Chondrocyte (in vitro differentiated cells): ENCODE measurements around the gene CADM1. TPM values are rescaled to one million over a fixed set of nuclear protein-coding genes. Genes with fewer than 3 reads are reported as not detected.

Experiments used
- DNase-seq: peaks from one replicate; pipeline ENCODE4 v3.0.0; 2021; ENCODE audit warnings: mixed read lengths, low spot score
- H3K27ac Mint-ChIP-seq: one replicate; pipeline ENCODE4 v1.8.0; 2021; ENCODE audit warnings: mild to moderate bottlenecking, moderate library complexity, mixed read lengths; ENCODE audit not compliant: unreplicated experiment
- H3K27me3 Mint-ChIP-seq: 2 replicates; pipeline ENCODE4 v1.8.0; 2021; ENCODE audit warnings: low read depth, mixed read lengths
- H3K36me3 Mint-ChIP-seq: 2 replicates; pipeline ENCODE4 v1.8.0; 2021; ENCODE audit warnings: low read depth, mixed read lengths
- H3K4me1 Mint-ChIP-seq: 2 replicates; pipeline ENCODE4 v1.8.0; 2021; ENCODE audit warnings: low read depth, mild to moderate bottlenecking, mixed read lengths
- H3K4me3 Mint-ChIP-seq: one replicate; pipeline ENCODE4 v1.8.0; 2021; ENCODE audit warnings: mild to moderate bottlenecking, moderate library complexity, mixed read lengths; ENCODE audit not compliant: unreplicated experiment
- H3K9me3 Mint-ChIP-seq: 2 replicates; pipeline ENCODE4 v1.8.0; 2021; ENCODE audit warnings: low read depth, mixed read lengths
- total RNA-seq: library from RNA; stranded (reverse); gene quantifications from 3 replicates; pipeline ENCODE4 v1.2.1, GENCODE V29; 2021
- TF ChIP-seq, protein P1 (sequence below): fragments of 200-600 bp; sonication (generic); IDR thresholded peaks from 2 replicates; pipeline ENCODE4 v1.5.0; 2021; ENCODE audit warnings: antibody characterized with exemption, mild to moderate bottlenecking, moderate library complexity

Gene CADM1
- total RNA-seq, 1 donor from 2014 or later = 29.0 TPM

DNA sequence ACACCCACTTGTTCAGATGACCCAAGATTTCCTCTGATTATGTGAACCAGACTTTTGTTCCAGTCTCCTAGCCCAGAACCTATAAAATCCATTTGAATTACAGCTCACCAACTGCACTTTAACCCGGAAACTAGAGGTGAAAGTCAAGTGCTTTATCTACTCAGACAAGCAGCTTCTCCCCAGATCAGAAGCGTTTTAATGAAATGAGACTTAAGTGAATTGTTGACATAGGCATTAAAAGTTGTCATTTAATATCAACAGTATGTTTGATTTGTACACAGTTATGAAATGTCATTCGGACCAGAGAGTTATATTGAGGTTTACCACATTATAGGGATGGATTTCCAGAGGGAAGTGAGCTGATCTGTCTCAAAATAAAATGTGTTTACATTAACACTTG, 52.0 kb downstream of the CADM1 start:
- H3K27me3 Mint-ChIP-seq = no peaks in the 10 kb centered on the region
- H3K4me1 Mint-ChIP-seq = peaks cover 4% of the 10 kb centered on the region
- H3K36me3 Mint-ChIP-seq = peaks cover 4% of the 10 kb centered on the region
- H3K9me3 Mint-ChIP-seq = peaks cover 13% of the 10 kb centered on the region
- H3K27ac Mint-ChIP-seq = no peak overlapping the region
- no peak for DNase-seq
- TF ChIP-seq, protein P1, sequence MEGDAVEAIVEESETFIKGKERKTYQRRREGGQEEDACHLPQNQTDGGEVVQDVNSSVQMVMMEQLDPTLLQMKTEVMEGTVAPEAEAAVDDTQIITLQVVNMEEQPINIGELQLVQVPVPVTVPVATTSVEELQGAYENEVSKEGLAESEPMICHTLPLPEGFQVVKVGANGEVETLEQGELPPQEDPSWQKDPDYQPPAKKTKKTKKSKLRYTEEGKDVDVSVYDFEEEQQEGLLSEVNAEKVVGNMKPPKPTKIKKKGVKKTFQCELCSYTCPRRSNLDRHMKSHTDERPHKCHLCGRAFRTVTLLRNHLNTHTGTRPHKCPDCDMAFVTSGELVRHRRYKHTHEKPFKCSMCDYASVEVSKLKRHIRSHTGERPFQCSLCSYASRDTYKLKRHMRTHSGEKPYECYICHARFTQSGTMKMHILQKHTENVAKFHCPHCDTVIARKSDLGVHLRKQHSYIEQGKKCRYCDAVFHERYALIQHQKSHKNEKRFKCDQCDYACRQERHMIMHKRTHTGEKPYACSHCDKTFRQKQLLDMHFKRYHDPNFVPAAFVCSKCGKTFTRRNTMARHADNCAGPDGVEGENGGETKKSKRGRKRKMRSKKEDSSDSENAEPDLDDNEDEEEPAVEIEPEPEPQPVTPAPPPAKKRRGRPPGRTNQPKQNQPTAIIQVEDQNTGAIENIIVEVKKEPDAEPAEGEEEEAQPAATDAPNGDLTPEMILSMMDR = no peak
- no peak overlapping the region for H3K4me3 Mint-ChIP-seq

DNA sequence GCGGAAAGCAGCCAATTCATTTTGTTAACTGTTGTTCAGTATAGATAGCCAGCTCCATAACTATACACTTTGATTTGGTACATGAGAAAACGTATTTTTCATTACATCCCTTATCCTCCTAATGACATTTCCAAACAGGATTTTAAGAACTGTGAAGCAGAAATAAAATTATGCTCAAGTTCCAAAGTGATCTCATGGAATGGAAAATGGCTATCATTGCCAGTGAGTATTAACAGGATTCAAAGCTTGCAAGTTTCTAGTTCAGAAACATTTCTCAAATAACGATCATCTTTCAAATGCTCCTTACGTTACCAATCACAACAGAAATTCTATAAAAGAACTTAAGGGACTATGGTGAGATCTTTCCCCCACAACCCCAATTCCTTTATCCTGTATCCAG, 53.7 kb downstream of the CADM1 start:
- H3K36me3 Mint-ChIP-seq = peaks cover 5% of the 10 kb centered on the region
- no peak for DNase-seq
- no peak overlapping the region for H3K27ac Mint-ChIP-seq
- peaks cover 25% of the 10 kb centered on the region for H3K9me3 Mint-ChIP-seq
- H3K4me1 Mint-ChIP-seq = no peaks in the 10 kb centered on the region
- TF ChIP-seq, protein P1 = no peak
- no peak overlapping the region for H3K4me3 Mint-ChIP-seq
- no peaks in the 10 kb centered on the region for H3K27me3 Mint-ChIP-seq

DNA sequence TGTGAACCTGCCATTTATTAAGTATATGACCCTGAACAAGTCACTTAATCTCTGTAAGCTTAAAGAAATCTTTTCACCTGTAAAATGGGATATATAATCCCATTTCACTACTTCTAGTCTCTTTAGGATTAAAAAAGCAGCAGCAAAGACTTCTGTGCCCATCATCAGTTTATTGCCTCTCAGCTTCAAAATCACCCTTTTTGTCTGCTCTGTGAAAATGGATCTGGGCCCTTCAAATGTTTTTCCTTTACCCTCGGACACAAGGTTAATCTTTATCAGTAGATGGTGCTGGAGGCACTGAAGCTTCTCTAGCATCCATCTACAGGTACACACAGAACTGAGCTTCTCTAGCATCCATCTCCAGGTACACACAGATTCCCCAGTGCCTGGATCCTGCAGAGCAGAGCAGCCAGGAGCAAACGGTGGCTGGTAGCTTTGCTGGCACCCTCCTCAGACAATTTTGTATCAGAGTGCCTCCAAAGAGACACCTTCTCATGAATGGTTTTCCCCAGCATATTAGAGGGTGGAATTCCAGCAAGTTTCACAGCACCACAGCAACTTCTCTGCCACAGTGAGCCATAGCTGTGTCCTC, 56.8 kb downstream of the CADM1 start:
- peaks cover 28% of the 10 kb centered on the region for H3K9me3 Mint-ChIP-seq
- DNase-seq = no peak
- H3K27ac Mint-ChIP-seq = no peak overlapping the region
- H3K27me3 Mint-ChIP-seq = no peaks in the 10 kb centered on the region
- H3K4me1 Mint-ChIP-seq = no peaks in the 10 kb centered on the region
- peaks cover 5% of the 10 kb centered on the region for H3K36me3 Mint-ChIP-seq
- TF ChIP-seq, protein P1 = no peak
- H3K4me3 Mint-ChIP-seq = no peak overlapping the region

DNA sequence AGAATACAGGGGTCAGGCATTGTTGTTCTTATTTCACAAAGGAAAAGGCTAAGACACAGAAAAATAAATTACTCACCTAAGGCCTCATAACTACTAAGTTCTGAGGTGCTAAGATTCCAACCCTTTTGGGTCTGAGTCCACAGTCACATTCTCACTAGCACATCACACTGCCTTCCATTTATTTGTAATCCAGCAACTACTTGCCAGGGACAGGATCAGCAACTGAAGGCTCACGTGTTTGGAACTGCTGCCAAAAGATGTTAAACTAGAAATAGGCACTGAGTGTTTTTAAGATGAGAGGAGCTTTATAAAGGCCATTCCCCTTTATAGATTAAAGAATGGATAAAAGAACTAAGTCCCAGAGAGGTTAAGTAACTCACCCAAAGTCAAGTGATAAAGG, 58.0 kb downstream of the CADM1 start:
- Mint-ChIP-seq H3K4me3 (no peak overlapping the region), H3K4me1 (no peaks in the 10 kb centered on the region), H3K36me3 (peaks cover 5% of the 10 kb centered on the region), H3K27ac (no peak overlapping the region), H3K9me3 (peaks cover 28% of the 10 kb centered on the region), H3K27me3 (no peaks in the 10 kb centered on the region)
- TF ChIP-seq, protein P1 = no peak
- no peak for DNase-seq

DNA sequence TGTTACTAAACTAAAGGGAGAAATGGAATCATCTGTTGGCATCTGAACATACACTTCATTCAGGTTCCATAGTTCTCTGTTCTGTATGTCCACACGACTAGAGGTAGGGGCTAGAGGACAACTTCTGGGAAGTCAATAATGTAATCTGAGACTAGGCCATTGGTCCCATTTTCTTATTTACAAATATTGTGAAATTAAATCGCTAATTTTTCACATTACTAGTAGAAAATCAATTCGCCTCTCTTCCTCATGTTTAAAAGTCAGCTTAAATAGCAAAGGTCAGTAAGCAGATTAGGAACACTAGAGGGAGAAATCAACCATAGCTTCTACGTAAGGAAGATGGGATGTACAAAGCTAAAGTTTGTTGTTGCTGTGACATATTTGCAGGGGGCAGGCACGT, 59.7 kb downstream of the CADM1 start:
- Mint-ChIP-seq H3K27ac (no peak overlapping the region), H3K36me3 (peaks cover 5% of the 10 kb centered on the region), H3K27me3 (no peaks in the 10 kb centered on the region), H3K4me1 (peaks cover under 1% of the 10 kb centered on the region), H3K9me3 (peaks cover 28% of the 10 kb centered on the region), H3K4me3 (no peak overlapping the region)
- TF ChIP-seq, protein P1 = no peak
- no peak for DNase-seq
